AG04450 (cell line): ENCODE results near the gene IL3. TPM values are rescaled to one million over a fixed set of nuclear protein-coding genes. Genes with fewer than 3 reads are reported as not detected.

Experiments
- CTCF ChIA-PET: fragments of 300-600, 350-600 bp; formaldehyde crosslinking; extraction: SDS; loops from one replicate; lab custom pipeline; 2022; ENCODE audit warnings: antibody characterized with exemption, inconsistent platforms; lab: Charles Lee
- POLR2A ChIA-PET: fragments of 350-600 bp; formaldehyde crosslinking; extraction: SDS; loops from one replicate; lab custom pipeline; 2021; ENCODE audit warnings: antibody characterized with exemption, inconsistent platforms; lab: Yijun Ruan, JAX
- DNase-seq: peaks from one replicate; pipeline ENCODE4 v3.0.0-alpha.2; 2011; ENCODE audit warnings: low read depth, low spot score
- H3K27ac ChIP-seq: one replicate; pipeline ENCODE4 v1.5.1; 2012; ENCODE audit warnings: low read depth, low read length, control low read depth
- H3K27me3 ChIP-seq: one replicate; pipeline ENCODE4 v1.6.0; 2012; ENCODE audit warnings: low read length; ENCODE audit not compliant: control insufficient read depth, insufficient read depth
- H3K4me3 ChIP-seq: 2 replicates; pipeline ENCODE4 v1.5.1; 2011; ENCODE audit warnings: mild to moderate bottlenecking, low read depth, low read length, control low read depth
- H3K9me3 ChIP-seq: 2 replicates; pipeline ENCODE4 v1.5.1; 2012; ENCODE audit warnings: low read length; ENCODE audit not compliant: control insufficient read depth, insufficient read depth
- CTCF ChIP-seq: IDR thresholded peaks from 2 replicates; pipeline ENCODE4 v1.5.1; 2011; ENCODE audit warnings: low read depth, low read length, control low read depth, inconsistent platforms
- polyA plus RNA-seq: library from polyadenylated mRNA; depleted of rRNA; stranded (reverse); fragments of >200 nt; gene quantifications from 2 replicates; pipeline ENCODE4 v1.2.3, GENCODE V29; 2011; rRNA removed
- small RNA-seq: library from RNA; depleted of rRNA; stranded (forward); fragments of <200 nt; gene quantifications from one replicate; pipeline ENCODE3, GENCODE V24; 2012; ENCODE audit warnings: low read depth; ENCODE audit not compliant: insufficient read length

Gene IL3
- polyA plus RNA-seq, 1 experiment: not detected

GRCh38 chr5:132109494-132110053 lies 49.1 kb downstream of the IL3 start:
- Histone ChIP-seq H3K9me3 (peaks cover 4% of the 10 kb centered on the region; the same call in 1 of the 2 replicates), H3K4me3 (no peak overlapping the region), H3K27me3 (no peaks in the 10 kb centered on the region), H3K27ac (no peak overlapping the region)
- ChIA-PET POLR2A (no interaction called here), CTCF (interaction anchor here (0.7 kb wide), 1 partner anchor 47 kb away, joined by 3 read pairs; no protein-coding TSS in a partner anchor)
- no peak for DNase-seq
- TF ChIP-seq CTCF: no peak

- CTCF ChIA-PET: interaction anchor here (0.6 kb wide), 1 partner anchor 240 kb away, joined by 3 read pairs; no protein-coding TSS in a partner anchor
- no peak overlapping the region for H3K4me3 ChIP-seq
- no peak for DNase-seq
- POLR2A ChIA-PET: no interaction called here
- no peak for TF ChIP-seq CTCF
- peaks cover 4% of the 10 kb centered on the region; the same call in 1 of the 2 replicates for H3K9me3 ChIP-seq
- no peaks in the 10 kb centered on the region for H3K27me3 ChIP-seq
- no peak overlapping the region for H3K27ac ChIP-seq
Observed at GRCh38 chr5:132110195-132110594, 49.7 kb downstream of the IL3 start.

DNA sequence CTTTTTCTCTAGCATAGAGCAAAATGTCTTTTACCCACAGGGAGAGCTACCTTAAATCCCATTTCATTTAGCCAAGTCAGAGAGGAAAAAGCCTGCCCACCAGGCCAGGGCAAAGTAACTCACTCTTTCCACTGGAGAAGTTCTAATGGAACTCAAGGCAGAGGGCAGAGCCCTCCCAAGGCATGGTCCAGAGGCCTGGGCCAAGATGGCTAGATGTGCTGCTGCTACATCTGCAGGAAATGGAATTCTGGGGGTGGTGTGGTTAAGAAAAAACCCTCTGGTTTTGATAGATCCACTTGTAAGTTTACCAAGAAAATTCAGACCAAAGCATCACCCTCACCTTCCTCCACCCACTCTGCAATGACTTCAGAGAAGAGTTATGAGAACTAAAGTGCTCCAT lies 50.5 kb downstream of the IL3 start:
- Histone ChIP-seq H3K4me3 (no peak overlapping the region), H3K27me3 (no peaks in the 10 kb centered on the region), H3K27ac (no peak overlapping the region), H3K9me3 (peaks cover 4% of the 10 kb centered on the region; the same call in 1 of the 2 replicates)
- TF ChIP-seq CTCF: no peak
- no peak for DNase-seq
- ChIA-PET POLR2A (no interaction called here), CTCF (no interaction called here)

- peaks cover 4% of the 10 kb centered on the region; the same call in 1 of the 2 replicates for H3K9me3 ChIP-seq
- no peak for DNase-seq
- ChIA-PET POLR2A (no interaction called here), CTCF (interaction anchor here (0.6 kb wide), 1 partner anchor 205 kb away, joined by 3 read pairs; no protein-coding TSS in a partner anchor)
- H3K27me3 ChIP-seq: no peaks in the 10 kb centered on the region
- TF ChIP-seq CTCF: no peak
- H3K27ac ChIP-seq: no peak overlapping the region
- no peak overlapping the region for H3K4me3 ChIP-seq
Observed at GRCh38 chr5:132112111-132112510, 51.7 kb downstream of the IL3 start.

Small RNA genes within 50 kb of the gene (small RNA-seq; reads per million reads assigned to genes)
- not detected for gene RF00285

Other genes starting within 250 kb of the IL3 start
- not detected in 2 replicates for gene MEIKIN, start 115.0 kb upstream of the IL3 start, polyA plus RNA-seq
- not detected in 2 replicates for gene ACSL6, start 49.0 kb upstream of the IL3 start, polyA plus RNA-seq
- not detected in 2 replicates for gene CSF2, start 13.1 kb downstream of the IL3 start, polyA plus RNA-seq
- 178 and 186 TPM in 2 replicates for gene P4HA2, start 167.2 kb downstream of the IL3 start, polyA plus RNA-seq
- 43.4 and 64.2 TPM in 2 replicates for gene PDLIM4, start 197.0 kb downstream of the IL3 start, polyA plus RNA-seq
- 3.0 and 3.1 TPM in 2 replicates for gene SLC22A4, start 233.7 kb downstream of the IL3 start, polyA plus RNA-seq